HEK293 (cell line): ENCODE measurements around the gene ZC3H18.

Experiments
- ZNF214 ChIP-seq: fragments of 450-650 bp; formaldehyde crosslinking; IDR thresholded peaks from 2 replicates; pipeline ENCODE4 v1.5.1; 2017; ENCODE audit warnings: missing biosample characterization, mild to moderate bottlenecking, missing genetic modification characterization, borderline replicate concordance
- ZNF544 ChIP-seq: fragments of 450-650 bp; formaldehyde crosslinking; IDR thresholded peaks from 2 replicates; pipeline ENCODE4 v1.5.0; 2017; ENCODE audit warnings: missing biosample characterization, missing genetic modification characterization
- TF ChIP-seq, protein P1 (sequence below): fragments of 450-650 bp; formaldehyde crosslinking; IDR thresholded peaks from 2 replicates; pipeline ENCODE4 v1.5.1; 2016; ENCODE audit warnings: missing biosample characterization, missing genetic modification characterization
- TF ChIP-seq, protein P2 (sequence below): fragments of 450-650 bp; formaldehyde crosslinking; IDR thresholded peaks from 2 replicates; pipeline ENCODE4 v1.5.1; 2017; ENCODE audit warnings: missing biosample characterization, mild to moderate bottlenecking, missing genetic modification characterization, moderate library complexity

DNA sequence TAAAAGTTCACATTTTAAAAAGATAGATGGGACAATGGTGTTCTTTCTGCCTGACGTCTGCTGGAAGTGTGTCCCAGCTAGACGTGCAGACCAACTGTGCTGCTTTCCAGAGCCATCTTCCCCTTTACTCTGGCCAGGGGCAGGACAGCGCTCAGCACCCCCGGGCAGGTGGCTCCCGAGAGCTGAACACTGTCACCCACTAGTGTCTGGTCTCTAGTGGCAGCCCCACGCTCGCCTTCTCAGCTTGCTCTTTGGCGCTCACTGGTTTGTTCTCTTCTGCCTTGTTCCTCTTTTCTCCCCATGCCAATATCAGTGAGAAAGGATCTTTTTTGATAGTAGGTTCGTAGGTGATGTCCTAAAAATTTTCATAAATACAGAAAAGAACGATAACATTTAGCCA, 25.7 kb downstream of the ZC3H18 start:
- TF ChIP-seq, protein P1, sequence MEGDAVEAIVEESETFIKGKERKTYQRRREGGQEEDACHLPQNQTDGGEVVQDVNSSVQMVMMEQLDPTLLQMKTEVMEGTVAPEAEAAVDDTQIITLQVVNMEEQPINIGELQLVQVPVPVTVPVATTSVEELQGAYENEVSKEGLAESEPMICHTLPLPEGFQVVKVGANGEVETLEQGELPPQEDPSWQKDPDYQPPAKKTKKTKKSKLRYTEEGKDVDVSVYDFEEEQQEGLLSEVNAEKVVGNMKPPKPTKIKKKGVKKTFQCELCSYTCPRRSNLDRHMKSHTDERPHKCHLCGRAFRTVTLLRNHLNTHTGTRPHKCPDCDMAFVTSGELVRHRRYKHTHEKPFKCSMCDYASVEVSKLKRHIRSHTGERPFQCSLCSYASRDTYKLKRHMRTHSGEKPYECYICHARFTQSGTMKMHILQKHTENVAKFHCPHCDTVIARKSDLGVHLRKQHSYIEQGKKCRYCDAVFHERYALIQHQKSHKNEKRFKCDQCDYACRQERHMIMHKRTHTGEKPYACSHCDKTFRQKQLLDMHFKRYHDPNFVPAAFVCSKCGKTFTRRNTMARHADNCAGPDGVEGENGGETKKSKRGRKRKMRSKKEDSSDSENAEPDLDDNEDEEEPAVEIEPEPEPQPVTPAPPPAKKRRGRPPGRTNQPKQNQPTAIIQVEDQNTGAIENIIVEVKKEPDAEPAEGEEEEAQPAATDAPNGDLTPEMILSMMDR, result no peak
- TF ChIP-seq, protein P2, sequence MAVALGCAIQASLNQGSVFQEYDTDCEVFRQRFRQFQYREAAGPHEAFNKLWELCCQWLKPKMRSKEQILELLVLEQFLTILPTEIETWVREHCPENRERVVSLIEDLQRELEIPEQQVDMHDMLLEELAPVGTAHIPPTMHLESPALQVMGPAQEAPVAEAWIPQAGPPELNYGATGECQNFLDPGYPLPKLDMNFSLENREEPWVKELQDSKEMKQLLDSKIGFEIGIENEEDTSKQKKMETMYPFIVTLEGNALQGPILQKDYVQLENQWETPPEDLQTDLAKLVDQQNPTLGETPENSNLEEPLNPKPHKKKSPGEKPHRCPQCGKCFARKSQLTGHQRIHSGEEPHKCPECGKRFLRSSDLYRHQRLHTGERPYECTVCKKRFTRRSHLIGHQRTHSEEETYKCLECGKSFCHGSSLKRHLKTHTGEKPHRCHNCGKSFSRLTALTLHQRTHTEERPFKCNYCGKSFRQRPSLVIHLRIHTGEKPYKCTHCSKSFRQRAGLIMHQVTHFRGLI (tag by site-specific recombination), result no peak
- no peak for TF ChIP-seq ZNF214 (tag by site-specific recombination)
- TF ChIP-seq ZNF544 (tag by site-specific recombination), result no peak
